NCI-H1417 treated with DMSO at 0.1 percent for 48 hours (cell line): ENCODE measurements around the gene PDE6H.

Experiments
- DNase-seq: peaks from one replicate; lab custom pipeline; 2025; lab: John Stamatoyannopoulos, UW

The PDE6H gene

GRCh38 chr12:14972816-14973215, at the start of gene PDE6H:
TSS of gene PDE6H (plus strand) at chr12:14973042. CDS start at chr12:14978013, 4,971 bp downstream.
- DNase-seq = no peak

DNA sequence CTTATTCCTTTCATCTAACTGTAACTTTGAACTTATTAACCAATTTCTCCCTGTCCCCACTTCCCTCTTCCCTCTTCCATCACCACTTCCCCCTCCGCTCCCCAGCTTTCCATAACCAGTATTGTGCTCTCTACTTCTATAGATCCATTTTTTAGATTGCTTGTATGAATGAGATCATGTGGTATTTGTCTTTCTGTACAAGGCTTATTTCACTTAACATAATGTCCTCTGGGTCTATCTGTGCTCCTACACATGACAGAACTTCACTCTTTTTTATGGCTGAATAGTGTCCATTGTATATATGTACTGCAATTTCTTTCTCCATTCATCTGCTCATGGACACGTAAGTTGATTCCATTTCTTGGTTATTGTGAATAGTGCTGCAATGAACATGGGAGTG, 48.9 kb upstream of the PDE6H start:
- DNase-seq = no peak

- DNase-seq = no peak
These were observed 48.3 kb upstream of the PDE6H start for GRCh38 chr12:14924541-14924940.

DNA sequence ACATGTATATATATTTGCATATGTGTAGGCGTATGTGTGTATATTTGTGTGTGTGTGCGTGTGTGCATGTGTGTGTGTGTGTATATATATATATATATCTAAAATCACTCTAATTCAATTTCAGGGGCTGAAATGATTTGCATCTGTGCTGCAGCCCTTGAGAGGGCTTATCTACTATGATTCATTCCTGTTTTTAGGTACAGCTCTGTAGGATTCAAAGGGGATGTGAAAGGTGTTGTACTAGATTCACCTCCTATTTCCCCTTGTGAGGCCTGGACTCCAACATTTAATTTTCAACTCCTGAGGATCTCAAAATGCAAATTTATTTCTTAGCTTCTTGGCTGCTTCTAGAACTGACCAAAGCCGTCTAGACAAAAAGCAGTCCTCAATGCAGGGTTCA, 45.6 kb upstream of the PDE6H start:
- no peak for DNase-seq

DNA sequence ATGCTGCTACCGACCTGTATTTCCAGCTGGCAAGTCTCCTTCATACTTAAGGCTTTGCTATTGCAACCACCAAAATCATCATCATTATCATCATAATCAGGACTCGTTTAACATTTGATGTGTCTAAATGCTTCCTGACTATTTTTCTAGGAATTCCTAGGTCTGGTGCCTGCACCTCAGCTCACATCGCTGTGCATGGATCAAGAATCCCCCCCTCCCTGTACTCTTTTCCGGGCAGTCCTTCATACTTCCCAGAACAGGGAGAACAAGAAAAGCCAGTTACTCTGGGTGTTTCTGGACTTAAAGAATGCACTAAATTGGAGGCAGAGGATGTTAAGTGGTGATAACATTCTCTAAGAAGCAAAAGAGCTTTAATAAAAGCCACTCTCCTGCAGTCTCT, 43.9 kb upstream of the PDE6H start:
- DNase-seq = no peak

GRCh38 chr12:14930299-14930698, 42.5 kb upstream of the PDE6H start:
- DNase-seq = no peak

- DNase-seq = no peak
These were observed 41.5 kb upstream of the PDE6H start for GRCh38 chr12:14931359-14931758.

- DNase-seq = no peak
These were observed 40.9 kb upstream of the PDE6H start for GRCh38 chr12:14931791-14932560.

- no peak for DNase-seq
These were observed 38.3 kb upstream of the PDE6H start for GRCh38 chr12:14934511-14934910.

GRCh38 chr12:14935031-14935430, 37.8 kb upstream of the PDE6H start:
- no peak for DNase-seq

DNA sequence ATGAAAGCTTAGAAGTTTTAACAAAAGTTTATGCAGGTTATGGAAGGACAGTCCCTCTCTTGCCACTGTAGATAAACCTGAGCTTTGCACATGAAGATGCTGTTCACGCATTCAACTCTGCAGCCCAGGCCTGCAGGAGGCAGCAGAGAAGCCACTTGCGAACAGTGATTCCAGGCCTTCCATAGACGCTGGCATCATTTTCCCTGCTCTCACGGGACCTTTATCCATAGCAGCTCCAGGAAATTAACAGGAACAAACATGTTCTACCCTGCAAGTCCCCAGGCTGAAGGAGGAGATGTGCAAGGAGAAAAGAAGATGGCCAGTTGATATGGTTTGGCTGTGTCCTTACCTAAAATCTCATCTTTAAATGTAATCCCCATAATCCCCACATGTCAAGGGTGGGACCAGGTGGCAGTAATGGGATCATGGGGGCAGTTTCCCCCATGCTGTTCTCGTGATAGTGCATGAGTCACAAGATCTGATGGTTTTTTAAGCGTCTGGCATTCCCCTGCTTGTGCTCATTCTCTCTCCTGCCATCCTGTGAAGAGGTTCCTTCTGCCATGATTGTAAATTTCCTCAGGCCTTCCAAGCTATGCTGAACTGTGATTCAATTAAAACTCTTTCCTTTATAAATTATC, 36.5 kb upstream of the PDE6H start:
- DNase-seq = no peak

GRCh38 chr12:14937014-14937413, 35.8 kb upstream of the PDE6H start:
- DNase-seq = no peak

GRCh38 chr12:14937689-14938088, 35.2 kb upstream of the PDE6H start:
- no peak for DNase-seq

DNA sequence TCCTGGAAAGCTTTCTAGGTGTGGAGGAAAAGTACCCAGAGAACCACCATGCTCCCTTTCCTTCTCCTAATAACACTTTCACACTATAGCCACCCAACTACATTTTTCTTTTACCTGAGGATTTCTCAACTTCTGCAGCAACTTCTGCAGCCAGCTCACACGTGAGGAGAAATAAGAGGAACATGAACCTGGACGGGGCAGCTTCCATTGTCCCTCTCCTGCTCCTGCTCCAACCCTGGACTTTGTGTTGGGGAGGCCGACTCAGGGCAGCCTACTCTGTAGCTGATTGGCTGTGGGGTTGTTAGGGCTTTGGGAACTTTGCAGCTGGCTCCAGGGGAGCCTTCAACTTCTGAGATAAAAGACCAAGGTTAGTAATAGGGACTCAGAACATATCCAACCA, 34.5 kb upstream of the PDE6H start, which contains the start of gene ERP27:
Gene ERP27 (minus strand): TSS at position 237 of the 400 bp plus-strand sequence. CDS start 29 bp downstream, at position 208.
- no peak for DNase-seq

GRCh38 chr12:14941369-14941768, 31.5 kb upstream of the PDE6H start:
- no peak for DNase-seq

DNA sequence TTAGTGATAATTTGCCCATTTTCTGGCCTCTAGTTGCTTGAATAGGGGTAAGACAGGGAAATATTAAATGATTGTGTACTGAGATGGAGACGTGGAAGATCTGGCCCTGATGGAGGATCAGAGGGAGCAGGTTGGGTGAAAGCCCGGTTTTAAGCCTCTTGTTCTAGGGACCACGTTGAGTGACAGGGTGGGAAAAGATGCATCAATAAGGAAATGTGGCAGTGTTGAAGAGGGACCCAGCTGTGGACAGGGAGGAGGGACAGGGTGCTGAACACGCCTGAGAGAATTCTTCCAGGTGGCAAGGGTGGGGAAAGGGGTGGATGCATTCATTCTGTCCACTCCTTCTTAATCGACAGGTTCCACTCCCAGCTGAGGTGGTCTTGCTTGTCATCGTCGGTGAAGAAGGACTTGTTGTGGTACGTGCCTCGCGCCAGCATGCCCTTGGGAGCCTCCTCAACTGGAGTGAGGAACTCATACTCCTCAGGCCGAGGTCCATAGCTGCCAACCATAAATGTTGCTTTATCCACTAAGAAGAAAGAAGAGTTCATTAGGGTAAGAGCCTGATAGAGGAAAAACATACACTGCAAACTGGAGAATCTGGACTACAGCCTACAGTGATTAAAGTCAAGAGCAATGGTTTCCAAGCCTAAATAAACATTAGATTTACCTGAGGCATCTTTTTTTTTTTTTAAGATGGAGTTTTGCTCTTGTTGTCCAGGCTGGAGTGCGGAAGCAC, 30.5 kb upstream of the PDE6H start:
- DNase-seq = no peak

DNA sequence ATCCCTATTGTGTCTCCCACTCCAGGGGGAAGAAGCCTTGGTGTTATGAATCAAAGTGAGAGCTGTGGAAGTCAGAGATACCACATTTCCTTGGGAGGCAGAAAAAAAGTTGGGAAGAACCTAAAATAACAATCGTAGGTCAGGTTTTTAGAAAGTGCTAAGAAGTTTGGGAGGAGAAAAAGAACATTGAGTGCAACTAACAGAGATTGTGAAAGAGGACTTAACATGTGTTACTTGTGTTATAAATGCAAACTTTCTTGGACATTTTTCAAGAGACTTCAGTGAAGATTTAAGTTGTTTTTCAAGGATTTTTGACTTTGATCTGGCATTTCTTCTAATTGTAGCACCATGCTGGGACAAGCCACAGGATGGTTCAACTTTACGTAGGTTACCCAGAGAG, 26.7 kb upstream of the PDE6H start:
- DNase-seq = no peak

- no peak for DNase-seq
These were observed 26.0 kb upstream of the PDE6H start for GRCh38 chr12:14946861-14947260.

- no peak for DNase-seq
These were observed 24.2 kb upstream of the PDE6H start for GRCh38 chr12:14948672-14949071.

DNA sequence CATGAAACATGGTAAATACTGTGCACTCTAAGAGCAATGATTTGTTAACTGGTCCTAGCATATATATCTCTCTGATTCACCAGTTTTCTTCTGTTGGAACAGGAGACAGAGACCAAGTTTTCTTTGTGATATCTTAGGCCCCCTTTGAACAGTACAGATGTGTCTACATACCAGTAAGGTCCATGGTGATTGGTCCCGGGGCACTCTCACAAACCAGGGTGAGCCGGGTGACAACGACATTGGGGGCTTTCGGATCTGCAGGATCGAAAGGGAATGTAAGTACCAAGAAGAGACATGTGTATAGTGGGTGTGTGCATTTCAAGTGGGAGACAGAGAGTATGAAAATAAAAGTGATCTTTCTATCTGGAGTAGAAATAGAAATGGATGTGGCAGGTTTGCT, 23.2 kb upstream of the PDE6H start:
- DNase-seq = no peak

DNA sequence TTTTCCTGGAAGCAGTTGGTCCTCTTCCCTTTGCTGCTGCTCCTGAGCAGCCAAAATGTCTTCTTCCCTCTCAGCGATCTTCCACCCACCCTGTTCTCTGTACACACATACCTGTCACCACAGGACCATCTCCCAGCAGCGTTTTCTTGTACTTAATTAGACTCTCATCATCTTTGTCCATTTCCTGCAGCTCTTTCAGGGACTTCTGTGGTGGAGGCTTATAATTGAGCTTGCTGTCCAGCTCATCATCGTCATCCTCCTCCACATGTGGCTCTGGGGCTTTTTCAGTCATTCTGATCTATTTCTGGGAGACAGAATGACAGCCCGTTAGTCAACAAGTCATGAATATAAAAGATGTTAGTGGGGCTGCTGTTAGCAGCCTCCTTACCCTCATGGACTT, 22.4 kb upstream of the PDE6H start:
- DNase-seq = no peak

- DNase-seq = no peak
These were observed 21.7 kb upstream of the PDE6H start for GRCh38 chr12:14950982-14951746.
